ENCODE results near the gene TRIM62. TPM values are rescaled to one million over a fixed set of nuclear protein-coding genes. Genes with fewer than 3 reads are reported as not detected.

TRIM62 gene
- total RNA-seq, 2 experiments from 2014 or later = 13.5 to 14.4 TPM

GRCh38 chr1:33176362-33176850 lies 5.4 kb downstream of the TRIM62 start:
- H3K4me1 Mint-ChIP-seq = peaks cover 24% of the 10 kb centered on the region
- no peak overlapping the region for H3K4me3 Mint-ChIP-seq
- H3K27me3 Mint-ChIP-seq = no peaks in the 10 kb centered on the region
- DNase-seq (no peak), ATAC-seq (ENCODE audit: low read depth) (no peak)
- H3K36me3 Mint-ChIP-seq = peaks cover 8% of the 10 kb centered on the region
- H3K9me3 Mint-ChIP-seq = no peaks in the 10 kb centered on the region
- H3K27ac Mint-ChIP-seq = no peak overlapping the region
- POLR2A ChIA-PET = no interaction called here

DNA sequence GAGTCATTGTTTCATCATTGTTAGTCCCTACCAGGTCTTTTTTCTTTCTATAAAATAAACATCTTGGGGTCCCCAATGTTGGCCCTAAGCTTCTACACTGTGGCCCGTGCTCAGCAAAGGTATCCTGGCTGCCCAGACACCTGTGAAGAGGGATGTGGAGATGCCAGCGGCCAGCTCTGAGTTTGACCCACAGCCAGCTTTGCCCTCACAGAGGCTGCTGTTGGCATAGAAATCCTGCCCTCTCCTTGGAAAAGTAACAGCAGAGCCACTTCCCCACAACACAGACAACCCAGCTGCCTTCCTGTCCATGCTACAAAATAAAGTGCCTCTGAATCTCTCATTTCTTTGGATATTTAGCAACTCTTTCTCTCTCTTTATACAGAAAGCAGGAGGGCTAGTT lies 6.0 kb downstream of the TRIM62 start:
- Mint-ChIP-seq H3K36me3 (peaks cover 8% of the 10 kb centered on the region), H3K27ac (no peak overlapping the region), H3K4me3 (no peak overlapping the region), H3K9me3 (no peaks in the 10 kb centered on the region), H3K4me1 (peaks cover 22% of the 10 kb centered on the region), H3K27me3 (no peaks in the 10 kb centered on the region)
- no peak for ATAC-seq (ENCODE audit: low read depth)
- POLR2A ChIA-PET = no interaction called here
- DNase-seq = no peak

- Mint-ChIP-seq H3K4me1 (peaks cover 5% of the 10 kb centered on the region), H3K9me3 (no peaks in the 10 kb centered on the region), H3K36me3 (peaks cover 8% of the 10 kb centered on the region), H3K4me3 (no peak overlapping the region), H3K27me3 (no peaks in the 10 kb centered on the region), H3K27ac (no peak overlapping the region)
- ATAC-seq (ENCODE audit: low read depth) (no peak), DNase-seq (no peak)
- POLR2A ChIA-PET = no interaction called here
Measured at GRCh38 chr1:33173091-33173490, 8.8 kb downstream of the TRIM62 start.

DNA sequence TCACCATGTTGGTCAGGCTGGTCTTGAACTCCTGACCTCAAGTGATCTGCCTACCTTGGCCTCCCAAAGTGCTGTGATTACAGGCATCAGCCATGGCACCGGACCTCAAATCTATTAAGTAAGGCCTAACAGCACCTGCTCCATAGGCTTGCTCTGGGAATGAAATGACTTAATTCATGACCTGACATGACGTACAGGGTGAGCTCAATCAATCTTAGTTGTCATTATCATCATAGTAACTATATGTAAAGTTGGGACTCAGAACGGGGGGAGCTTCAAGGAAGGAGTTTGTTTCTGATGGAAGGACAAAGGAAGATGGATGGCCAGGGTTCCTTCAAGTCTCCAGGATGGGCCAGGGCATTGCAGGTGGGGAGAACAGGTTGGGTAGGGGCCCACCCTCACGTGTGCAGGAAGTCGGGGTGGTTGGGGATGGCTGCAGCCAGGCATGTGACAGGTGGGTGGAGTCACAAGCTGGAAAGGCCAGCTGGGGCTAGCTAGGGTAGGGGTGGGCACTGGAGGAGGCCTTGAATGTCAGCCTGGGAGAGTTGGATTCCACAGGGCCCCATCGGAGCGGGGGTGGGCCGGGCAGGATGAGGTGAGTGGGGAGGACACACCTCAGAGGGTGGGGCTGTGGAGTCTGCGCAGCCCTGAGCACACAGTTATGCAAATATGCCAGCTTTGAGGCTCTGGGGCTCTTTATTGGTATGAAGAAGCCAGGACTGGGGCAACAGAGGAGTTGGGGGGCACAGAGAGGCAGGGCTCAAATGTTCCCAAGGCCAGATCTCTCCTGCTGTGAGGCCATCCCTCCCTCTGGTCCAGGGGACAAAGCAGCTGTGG lies 9.6 kb downstream of the TRIM62 start:
- Mint-ChIP-seq H3K36me3 (peaks cover 10% of the 10 kb centered on the region), H3K27ac (no peak overlapping the region), H3K4me1 (peaks cover 5% of the 10 kb centered on the region), H3K9me3 (no peaks in the 10 kb centered on the region), H3K27me3 (no peaks in the 10 kb centered on the region), H3K4me3 (no peak overlapping the region)
- POLR2A ChIA-PET = no interaction called here
- DNase-seq = no peak
- ATAC-seq (ENCODE audit: low read depth) = peak; percentile 33

GRCh38 chr1:33170351-33171274 lies 11.2 kb downstream of the TRIM62 start:
- Mint-ChIP-seq H3K36me3 (peaks cover 10% of the 10 kb centered on the region), H3K27ac (no peak overlapping the region)
- ATAC-seq (ENCODE audit: low read depth) = no peak

GRCh38 chr1:33169290-33170055 lies 12.4 kb downstream of the TRIM62 start:
- Mint-ChIP-seq H3K27ac (no peak overlapping the region), H3K36me3 (peaks cover 11% of the 10 kb centered on the region), H3K9me3 (no peaks in the 10 kb centered on the region), H3K4me1 (peaks cover 5% of the 10 kb centered on the region), H3K4me3 (no peak overlapping the region), H3K27me3 (no peaks in the 10 kb centered on the region)
- no peak for ATAC-seq (ENCODE audit: low read depth)
- POLR2A ChIA-PET = no interaction called here
- no peak for DNase-seq

More at GRCh38 chr1:33170351-33171274, 11.2 kb downstream of the TRIM62 start:
- POLR2A ChIA-PET = no interaction called here
- no peak for DNase-seq
- Mint-ChIP-seq H3K4me3 (no peak overlapping the region), H3K27me3 (no peaks in the 10 kb centered on the region), H3K9me3 (no peaks in the 10 kb centered on the region), H3K4me1 (peaks cover 5% of the 10 kb centered on the region)

DNA sequence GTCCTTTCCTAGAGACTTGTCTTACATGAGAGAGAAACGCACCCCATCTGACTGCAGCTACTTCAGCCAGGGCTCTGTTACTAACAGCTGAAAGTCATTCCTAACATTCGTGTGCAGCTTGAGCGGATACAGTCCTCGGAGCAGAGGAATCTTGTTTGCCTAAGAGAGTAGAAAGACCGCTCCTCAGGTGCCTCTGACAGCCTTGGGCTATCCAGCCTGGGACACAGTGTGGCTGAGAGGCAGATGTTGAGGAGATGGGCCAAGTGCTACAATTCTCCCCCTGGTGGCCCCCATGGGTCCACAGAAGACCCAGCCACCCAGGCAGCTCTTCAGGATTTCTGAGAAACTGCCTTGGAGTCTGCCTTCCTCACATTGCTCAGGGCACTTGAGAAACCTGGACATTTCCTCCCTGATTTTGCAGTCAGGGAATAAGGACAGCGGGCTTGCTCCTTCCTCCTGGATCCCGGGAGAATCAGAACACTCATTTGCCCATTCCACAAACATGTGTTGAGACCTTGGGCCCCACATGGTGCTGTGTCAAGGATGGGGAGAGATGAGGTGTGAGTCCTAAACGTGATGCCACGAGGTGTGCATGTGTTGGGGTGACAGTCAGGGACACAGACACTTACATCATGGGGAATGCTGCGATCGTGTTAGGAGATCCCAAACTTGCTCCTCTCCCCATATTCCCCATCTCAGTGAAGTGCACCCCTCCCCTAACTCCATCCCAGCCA lies 13.1 kb downstream of the TRIM62 start:
- Mint-ChIP-seq H3K27me3 (no peaks in the 10 kb centered on the region), H3K4me3 (no peak overlapping the region), H3K27ac (no peak overlapping the region), H3K9me3 (no peaks in the 10 kb centered on the region), H3K36me3 (peaks cover 12% of the 10 kb centered on the region), H3K4me1 (peaks cover 5% of the 10 kb centered on the region)
- POLR2A ChIA-PET = no interaction called here
- no peak for ATAC-seq (ENCODE audit: low read depth)
- DNase-seq = no peak

GRCh38 chr1:33167650-33168447 lies 14.0 kb downstream of the TRIM62 start:
- no peak for DNase-seq
- Mint-ChIP-seq H3K4me3 (no peak overlapping the region), H3K36me3 (peaks cover 7% of the 10 kb centered on the region), H3K9me3 (no peaks in the 10 kb centered on the region), H3K27ac (no peak overlapping the region), H3K27me3 (no peaks in the 10 kb centered on the region), H3K4me1 (peaks cover 4% of the 10 kb centered on the region)
- no peak for ATAC-seq (ENCODE audit: low read depth)
- POLR2A ChIA-PET = no interaction called here

GRCh38 chr1:33165809-33166208 lies 16.0 kb downstream of the TRIM62 start:
- DNase-seq = no peak
- no peak overlapping the region for H3K27ac Mint-ChIP-seq
- H3K27me3 Mint-ChIP-seq = no peaks in the 10 kb centered on the region
- H3K4me3 Mint-ChIP-seq = no peak overlapping the region
- H3K4me1 Mint-ChIP-seq = no peaks in the 10 kb centered on the region
- ATAC-seq (ENCODE audit: low read depth) = no peak
- POLR2A ChIA-PET = no interaction called here
- no peaks in the 10 kb centered on the region for H3K9me3 Mint-ChIP-seq
- peaks cover 6% of the 10 kb centered on the region for H3K36me3 Mint-ChIP-seq

DNA sequence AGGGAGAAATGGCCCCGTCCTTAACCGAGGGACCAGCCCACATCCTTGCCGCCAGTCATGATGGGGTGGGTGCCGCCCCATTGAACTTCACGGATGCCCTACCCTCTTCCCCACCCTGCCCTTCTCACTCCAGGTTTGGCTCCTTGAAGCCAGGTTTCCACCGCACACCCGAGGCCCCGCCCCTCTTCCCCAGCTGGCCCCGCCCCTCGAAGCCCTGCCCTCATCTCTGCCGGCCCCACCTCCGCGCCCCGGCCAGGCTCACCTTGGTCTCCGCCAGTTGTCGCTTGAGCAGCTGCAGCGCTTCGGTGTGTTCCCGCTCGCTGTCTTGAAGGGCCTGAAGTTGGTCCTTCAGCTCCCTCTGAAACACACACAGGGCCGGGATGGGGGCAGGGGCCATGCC lies 16.6 kb downstream of the TRIM62 start:
- H3K4me1 Mint-ChIP-seq = no peaks in the 10 kb centered on the region
- ATAC-seq (ENCODE audit: low read depth) (no peak), DNase-seq (no peak)
- no peak overlapping the region for H3K4me3 Mint-ChIP-seq
- H3K27me3 Mint-ChIP-seq = no peaks in the 10 kb centered on the region
- peaks cover 4% of the 10 kb centered on the region for H3K36me3 Mint-ChIP-seq
- no peak overlapping the region for H3K27ac Mint-ChIP-seq
- H3K9me3 Mint-ChIP-seq = no peaks in the 10 kb centered on the region
- POLR2A ChIA-PET = no interaction called here

- Mint-ChIP-seq H3K27me3 (no peaks in the 10 kb centered on the region), H3K27ac (peak overlapping the region; percentile 58), H3K4me1 (no peaks in the 10 kb centered on the region), H3K36me3 (peaks cover 7% of the 10 kb centered on the region), H3K9me3 (no peaks in the 10 kb centered on the region), H3K4me3 (no peak overlapping the region)
- POLR2A ChIA-PET = no interaction called here
- no peak for ATAC-seq (ENCODE audit: low read depth)
- DNase-seq = no peak
Measured at GRCh38 chr1:33163621-33164519, 18.0 kb downstream of the TRIM62 start.

Measured in activated naive CD8-positive, alpha-beta T cell treated with anti-CD3 and anti-CD28 coated beads, Interleukin-2, amount 10 ng/mL, durations not matched to agents 7 days and 5 days (primary cell).